G401 (cell line): ENCODE data around the gene SCART1. TPM values are rescaled to one million over a fixed set of nuclear protein-coding genes. Genes with fewer than 3 reads are reported as not detected.
"Not testable (repeated sequence)": the region's sequence is repeated elsewhere in the genome, so short reads cannot be mapped to it uniquely, and the experiment has no call there.

Source experiments
- DNase-seq: peaks from one replicate; pipeline ENCODE4 v3.0.0-alpha.2; 2015; ENCODE audit warnings: low spot score
- in situ Hi-C: cut with HindIII; loops from 2 replicates; pipeline ENCODE4 v1.10.0; 2016; ENCODE audit warnings: low sequenced_read_pairs, mixed read lengths
- total RNA-seq: library from RNA; depleted of rRNA; stranded (reverse); fragments of >200 nt; shearing (Covaris generic); gene quantifications from 2 replicates; pipeline ENCODE4 v1.2.3, GENCODE V29; 2014

The SCART1 gene
- total RNA-seq, 1 experiment from 2014 or later = 0.10 TPM

DNA sequence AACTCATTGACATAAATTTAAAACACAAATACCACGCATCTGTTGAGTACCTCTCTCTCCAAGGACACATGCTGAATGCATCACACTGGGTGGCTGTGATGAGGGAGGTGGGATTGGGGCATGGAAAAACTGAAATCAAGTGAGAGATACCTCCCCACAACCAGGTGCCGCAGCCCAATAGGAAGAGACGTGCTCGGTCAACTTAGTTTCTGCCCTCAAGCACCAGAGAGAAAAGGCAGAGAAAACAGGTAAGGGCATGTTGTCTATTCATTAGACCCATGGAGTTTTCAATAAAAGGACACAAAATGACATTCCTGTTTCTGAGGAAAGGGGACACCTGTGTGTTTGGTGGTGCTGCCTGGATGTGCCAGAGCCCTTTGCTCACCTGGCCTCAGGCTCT is 24.2 kb upstream of the SCART1 start:
- DNase-seq, in situ Hi-C loops: not testable (repeated sequence)

DNA sequence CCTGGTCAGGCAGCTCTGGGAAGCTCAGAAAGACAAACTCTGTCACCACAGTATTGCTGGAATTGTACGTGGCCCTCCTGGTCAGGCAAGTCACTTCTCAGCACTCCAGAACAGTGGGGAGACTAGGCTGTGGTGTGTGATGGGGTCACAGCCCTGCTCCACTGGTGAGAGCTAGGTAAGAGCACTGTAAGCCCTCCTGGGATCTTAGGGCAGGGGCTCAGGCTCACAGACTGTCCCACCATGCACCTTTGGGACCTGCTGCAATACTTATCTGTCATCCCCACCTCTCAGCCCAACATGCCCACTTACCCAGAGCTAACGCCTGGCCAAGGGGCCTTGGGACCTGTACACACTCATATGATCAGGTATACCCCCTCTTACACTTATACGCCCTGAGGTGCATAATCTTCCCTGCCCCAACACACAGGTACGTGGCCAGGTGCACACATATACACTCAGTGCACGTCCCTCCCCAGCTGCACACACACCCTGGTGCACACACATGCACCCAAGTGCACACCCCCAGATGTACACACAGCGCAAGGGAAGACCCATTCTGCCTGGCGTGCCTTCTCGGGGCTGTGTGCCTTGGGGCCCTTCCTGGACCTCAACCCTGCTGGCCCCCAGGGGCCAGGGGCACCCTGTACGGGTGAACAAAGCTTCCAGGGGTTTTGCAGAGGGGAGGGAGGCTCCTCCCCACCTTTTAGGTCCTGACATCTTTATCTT is 21.7 kb upstream of the SCART1 start:
- in situ Hi-C loops, DNase-seq: not testable (repeated sequence)

DNA sequence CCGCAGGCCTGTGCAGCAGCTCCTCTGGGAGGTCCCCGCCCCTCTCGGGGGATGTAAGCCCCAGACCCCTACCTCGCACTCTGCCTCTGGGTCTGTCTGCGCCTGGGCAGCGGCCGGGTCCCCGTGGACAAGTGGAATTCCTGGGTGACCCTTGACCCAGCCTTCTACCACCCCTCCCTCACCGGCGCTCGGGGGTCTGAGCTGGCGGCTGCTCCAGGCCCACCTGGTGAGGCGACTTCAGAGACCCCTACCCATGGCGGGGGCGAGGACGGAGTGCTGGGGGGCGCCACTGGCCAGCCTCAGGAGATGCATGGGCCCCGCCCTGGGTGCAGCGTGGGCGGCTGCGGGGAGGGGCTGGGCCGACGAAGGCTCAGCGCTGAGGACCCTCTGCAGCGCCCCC is 21.0 kb upstream of the SCART1 start:
- DNase-seq, in situ Hi-C loops: not testable (repeated sequence)

DNA sequence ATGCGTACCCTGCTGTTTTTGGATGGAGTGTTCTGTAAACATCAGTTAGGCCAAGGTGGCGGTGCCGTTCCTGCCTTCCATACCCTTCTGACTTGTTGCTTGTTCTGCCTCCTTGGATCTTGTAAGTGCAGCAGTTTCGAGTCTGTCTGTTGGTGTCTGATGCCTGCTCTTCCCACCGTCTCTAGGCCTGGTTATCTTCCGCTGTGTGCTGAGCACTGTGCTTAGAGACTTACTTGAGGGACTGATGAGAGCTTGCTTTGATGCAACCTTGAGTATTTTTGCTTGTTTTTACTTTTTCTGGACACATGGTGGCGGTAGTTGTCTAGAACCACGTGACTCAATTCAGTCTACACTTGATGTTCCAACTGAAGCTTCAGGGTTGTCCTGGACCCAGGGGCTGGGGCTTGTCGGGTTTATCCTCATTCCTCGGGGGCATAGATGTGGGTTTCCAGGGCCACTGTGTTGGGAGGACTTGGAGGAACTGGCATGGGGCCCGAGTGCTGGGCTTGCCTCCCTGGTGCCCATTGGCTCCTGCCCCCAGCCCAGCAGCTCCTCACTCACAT is 15.0 kb upstream of the SCART1 start:
- DNase-seq = peak; percentile 54
- in situ Hi-C loops = no loop called here

DNA sequence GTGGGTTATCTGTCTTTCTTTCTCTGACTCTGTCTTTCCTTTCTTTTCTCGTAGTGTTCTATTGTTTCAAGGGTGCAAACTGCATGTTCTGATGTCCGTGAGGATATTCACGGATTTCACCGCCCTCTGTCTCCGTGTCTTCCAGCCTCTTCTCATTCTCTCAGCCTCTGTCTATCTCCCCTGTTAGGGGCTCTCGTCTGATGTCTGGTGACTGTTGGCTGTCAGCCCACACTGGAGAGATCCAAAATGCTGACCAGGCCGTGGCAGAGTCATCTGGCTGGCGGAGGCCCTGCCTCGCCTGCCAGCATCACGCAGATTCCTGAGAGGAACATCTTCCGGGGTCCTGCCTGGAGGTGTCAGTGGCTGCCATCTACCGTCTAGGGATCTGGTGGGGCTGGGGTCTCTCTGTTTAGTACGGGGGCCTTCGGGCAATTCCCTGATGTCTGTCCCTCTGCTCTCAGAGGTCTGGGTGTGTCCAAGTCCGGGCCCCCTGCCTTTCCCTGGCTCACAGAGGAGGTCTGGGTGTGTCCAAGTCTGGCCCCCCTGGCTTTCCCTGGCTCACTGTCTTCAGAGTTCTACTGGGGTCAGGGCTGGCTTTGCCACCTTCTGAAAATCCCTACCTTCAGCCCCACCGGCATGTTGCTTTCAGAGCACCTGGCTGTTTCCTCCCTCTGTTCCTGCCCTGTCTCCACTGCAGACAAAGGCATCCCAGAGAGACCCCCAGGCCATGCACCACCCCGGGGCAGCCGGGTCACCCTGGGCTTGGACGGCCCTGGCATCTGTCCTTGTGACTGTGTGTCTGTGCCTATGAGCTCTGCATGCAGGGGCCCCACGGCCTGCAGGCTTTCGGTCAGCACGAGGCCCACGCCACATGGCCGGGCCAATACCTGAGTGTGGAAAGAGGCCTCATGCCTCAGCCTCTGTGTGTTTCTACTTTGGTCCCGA is 14.0 kb upstream of the SCART1 start:
- DNase-seq = peak; percentile 4
- in situ Hi-C loops = no loop called here

DNA sequence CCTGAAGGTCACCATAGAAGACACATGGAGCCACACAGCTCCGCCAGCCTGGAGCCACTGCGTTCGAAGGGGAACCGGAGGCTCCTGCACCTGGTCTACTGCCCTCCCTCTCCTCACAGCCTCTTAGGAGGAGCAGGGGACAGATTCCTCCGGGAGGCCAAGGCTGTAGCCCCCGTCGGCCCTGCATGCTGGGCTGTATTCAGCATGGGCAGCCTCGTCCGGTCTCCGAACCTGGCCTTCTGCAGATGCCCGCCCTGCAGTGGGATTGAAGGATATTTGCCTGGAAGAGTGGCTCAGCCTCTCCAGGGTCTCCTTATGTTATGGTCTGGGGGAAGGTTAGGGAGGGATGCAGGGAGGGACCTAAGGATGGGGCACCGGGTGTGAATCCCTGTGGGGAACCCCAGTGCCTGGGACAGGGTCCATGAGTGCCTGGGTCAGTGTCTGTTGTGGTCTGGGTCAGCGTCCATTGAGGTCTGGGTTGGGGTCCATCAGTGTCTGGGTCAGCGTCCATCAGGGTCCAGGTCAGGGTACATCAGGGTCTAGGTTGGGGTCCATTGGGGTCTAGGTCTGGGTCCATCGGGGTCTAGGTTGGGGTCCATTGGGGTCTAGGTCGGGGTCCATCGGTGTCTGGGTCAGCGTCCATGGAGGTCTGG is 13.0 kb upstream of the SCART1 start:
- in situ Hi-C loops = no loop called here
- DNase-seq = no peak

DNA sequence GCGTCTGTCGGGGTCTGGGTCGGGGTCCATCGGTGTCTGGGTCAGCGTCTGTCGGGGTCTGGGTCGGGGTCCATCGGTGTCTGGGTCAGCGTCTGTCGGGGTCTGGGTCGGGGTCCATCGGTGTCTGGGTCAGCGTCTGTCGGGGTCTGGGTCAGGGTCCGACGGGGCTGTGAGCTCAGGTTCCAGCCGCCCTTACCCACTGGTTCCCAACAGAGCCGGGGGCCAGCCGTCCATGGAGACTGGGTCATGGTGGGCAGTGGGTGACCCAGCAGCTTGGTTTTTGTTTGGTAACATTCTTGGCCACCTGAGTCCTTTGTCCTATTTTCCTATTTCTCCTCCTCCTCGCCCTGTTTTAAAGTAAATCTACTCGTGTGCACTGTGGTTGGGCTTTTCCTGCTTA is 12.4 kb upstream of the SCART1 start:
- in situ Hi-C loops, DNase-seq: not testable (repeated sequence)

DNA sequence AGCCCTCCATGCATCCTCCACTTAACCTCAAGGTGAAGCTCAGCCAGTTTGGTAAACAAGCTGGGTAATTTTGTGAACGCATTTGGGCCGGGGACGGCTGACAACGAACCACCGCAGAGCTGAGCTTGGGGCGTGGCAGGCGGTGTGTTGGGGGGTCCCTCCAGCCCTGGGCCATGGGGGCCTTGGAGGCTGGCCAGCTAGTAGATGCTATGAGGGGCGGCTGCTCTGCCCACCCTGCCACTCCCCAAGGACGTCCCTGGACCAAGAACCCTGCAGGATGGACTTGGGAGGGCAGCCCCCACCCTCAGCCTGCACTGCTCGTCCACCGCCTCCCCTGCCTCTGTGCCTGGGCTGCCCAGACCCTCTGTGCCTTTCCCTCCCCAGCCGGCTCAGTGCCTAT is 12.0 kb upstream of the SCART1 start:
- in situ Hi-C loops = no loop called here
- no peak for DNase-seq

DNA sequence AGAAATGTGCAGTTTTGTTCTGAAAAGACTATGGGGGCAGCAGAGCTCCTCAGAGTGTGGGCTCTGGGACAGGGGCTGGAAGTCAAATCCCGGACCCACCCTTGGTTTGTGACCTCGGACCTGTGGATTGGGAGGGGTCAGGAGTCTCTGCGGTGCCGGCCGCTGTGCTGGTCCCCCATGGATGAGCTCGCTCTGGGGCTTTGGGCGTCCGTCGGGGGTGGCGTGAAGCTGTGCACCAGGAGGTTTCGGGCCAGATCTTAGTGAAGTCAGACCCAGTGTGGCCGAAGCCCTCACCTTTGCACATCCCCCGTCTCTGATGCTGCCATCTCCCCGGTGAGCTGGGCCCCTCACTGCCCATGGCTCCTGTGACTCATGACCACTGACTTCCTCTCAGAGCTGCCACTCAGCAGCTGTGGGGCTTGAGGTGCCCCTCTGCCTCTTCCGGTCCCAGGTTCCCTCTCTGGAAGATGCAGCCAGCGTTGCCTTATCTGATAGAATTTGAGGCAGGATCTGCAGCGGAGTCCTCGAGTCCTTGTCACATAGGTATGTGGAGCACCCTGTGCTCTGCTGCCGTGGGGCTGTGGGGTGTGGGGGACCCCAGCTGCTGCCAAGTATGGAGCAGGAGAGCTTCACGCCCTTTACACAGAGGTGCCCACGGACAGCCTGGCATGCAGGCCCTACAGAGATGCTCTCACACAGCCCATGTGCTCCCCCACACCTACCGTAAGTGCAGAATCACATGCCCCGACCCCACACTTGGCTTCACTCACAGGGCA is 11.4 kb upstream of the SCART1 start:
- DNase-seq = no peak
- in situ Hi-C loops = no loop called here

DNA sequence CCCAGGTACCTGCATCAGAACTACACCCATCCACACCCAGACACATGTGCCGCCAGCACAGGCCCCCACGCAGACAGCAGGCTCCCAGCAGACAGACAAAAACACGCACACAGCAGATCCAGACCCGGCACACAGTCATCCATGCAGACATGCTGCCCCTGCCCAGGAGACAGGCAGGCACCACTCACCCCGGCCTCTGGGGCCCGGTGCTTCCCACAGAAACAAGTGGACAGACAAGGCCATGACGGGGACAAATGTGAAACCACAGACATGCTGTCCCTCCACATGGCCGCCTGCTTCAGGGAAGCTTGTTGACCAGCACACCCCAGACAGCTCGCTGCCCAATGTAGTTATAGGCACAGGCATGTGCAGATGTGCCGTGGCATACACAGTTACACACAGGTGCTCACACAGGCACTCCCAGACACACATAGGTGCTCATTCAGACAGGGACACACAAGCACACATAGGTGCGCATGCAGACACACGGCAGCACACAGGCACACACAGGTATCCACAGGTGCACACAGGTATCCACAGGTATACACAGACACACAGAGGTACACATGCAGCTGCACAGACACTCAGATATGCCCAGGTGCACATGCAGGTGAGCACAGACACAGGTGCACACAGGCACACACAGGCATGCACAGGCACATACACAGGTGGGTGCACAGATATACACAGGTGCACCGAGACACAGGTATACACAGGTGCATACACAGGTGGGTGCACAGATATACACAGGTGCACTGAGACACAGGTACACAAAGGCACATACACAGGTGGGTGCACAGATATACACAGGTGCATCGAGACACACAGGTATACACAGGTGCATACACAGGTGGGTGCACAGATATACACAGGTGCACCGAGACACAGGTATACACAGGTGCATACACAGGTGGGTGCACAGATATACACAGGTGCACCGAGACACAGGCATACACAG is 10.5 kb upstream of the SCART1 start:
- in situ Hi-C loops = no loop called here
- no peak for DNase-seq

DNA sequence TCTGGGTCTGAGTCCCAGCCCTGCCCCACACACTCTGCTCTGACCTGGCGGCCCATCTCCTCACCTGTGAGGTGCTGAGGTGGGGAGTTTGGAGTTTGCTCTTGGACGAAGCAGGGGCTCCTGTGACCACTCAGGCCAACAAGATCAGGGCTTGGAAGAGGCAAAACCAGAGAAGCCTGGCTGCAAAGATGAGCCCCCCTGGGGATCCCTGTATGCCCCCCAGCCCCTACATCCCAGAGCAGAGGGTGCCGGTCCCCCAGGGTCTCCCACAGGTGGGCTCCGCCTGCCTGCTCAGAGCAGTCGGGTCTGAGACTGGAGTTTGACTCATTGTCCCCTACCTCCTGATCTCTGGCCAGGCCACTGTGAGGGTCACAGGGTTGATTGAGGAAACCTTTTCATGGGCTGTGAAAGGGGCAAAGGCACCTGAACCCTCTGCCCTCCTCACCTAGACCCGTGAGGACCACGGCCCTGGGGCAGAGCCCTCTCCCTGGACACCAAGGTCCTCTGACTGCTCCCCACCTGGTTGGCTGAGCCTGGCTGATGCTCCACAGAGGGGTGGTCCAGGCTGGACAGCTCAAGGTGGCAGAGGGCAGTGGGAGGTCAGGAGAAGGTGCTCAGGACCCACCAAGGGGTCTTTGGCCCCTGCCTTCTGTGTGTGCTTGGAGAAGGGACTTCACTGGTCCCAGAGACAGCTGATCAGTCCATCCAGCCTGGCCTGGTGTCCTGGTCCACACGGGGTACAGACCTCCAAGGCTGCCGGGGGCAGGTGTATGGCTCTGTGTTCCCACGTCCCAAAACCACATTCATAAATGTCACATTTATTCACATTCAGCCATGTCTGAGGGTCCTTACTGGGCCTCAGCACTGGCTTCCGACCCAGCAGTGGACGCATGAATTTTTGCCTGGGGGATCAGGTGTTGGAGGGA is 9.1 kb upstream of the SCART1 start:
- in situ Hi-C loops = no loop called here
- DNase-seq = no peak

DNA sequence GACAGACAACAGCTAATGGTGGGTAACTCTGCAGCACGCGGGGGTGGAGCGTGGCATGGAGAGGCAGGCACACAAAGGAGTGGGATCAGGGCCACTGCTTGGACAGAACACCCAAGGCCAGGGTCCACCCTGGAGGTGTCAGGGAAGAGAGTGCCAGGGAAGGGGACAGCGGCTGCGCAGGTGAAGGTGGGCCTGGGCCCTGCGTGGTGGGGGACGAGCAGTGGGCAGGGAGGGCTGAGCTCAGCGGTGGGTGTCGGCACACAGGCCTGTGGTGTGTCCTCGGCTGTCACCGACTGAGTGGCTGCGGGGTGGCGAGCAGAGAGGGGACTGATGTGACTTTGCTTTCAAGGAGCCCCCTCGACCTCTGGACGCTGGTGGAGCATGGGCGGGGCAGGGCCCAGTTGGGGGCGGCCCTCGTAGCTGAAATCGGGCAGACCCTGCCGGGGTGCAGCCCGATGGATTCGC is 8.4 kb upstream of the SCART1 start:
- in situ Hi-C loops = no loop called here
- no peak for DNase-seq

DNA sequence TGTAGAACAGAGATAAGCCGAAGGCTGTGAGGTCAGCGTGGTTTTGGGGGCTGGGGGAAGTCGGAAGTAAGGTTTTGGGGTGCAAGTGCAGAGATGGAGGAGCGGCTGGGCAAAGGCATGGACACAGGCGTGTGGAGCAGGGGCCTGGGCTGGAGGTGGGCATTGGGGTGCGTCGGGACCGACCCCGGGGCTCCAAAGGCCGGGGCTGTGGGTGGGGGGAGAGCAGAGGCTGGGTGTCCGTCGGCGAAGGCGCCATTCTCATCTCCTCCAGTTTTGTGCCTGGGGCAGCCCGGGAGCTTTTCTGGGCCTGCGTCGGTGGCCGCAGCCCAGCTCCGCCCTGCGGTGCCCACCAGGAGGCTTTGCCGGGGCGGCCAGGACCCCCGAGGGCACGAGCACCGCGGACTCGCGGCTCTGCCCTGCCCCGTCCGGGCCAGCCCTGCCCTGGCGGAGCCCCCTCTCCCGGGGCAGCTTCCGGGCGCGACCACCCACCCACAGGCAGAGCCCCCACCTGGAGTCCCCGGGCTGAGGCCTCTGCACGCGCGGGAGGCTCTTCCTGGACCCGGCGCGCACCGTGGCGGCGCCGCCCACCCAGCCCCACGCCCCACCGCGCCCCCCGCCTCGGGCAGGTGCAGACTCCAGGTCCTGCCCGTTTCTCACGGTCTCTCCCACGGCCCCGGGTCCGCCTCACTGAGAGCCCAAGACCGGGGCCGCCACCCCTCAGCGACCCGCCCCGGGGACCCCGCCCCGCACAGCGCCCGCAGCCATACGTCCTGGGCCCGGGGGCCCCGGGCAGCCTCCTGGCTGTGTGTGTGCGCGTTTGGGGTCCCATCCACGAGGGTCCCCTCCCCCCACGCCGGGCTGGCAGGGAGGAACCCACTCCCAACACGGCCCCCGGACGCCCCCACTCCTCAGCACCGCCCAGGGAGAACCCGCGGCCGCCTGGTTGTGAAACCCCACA is 7.7 kb upstream of the SCART1 start:
- in situ Hi-C loops = no loop called here
- no peak for DNase-seq

DNA sequence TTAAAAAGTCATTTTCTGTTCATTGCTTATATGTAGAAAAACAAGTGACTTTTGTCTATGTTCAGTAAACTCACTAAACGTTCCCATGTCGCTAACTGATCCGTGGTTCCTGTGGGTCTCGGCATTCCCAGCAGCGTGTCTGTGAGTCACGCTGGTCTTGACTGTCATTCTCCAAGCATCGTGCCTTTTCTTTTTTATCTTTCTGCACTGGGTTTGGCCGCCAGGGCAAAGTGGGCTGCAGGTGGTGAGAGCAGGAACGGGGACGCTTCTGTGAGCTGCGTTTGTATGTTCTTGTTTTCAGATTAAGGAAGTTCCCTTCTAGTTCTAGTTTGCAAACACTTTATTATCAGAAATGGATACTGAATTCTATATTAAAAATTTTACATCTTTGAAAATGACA is 6.8 kb upstream of the SCART1 start:
- in situ Hi-C loops = no loop called here
- no peak for DNase-seq

DNA sequence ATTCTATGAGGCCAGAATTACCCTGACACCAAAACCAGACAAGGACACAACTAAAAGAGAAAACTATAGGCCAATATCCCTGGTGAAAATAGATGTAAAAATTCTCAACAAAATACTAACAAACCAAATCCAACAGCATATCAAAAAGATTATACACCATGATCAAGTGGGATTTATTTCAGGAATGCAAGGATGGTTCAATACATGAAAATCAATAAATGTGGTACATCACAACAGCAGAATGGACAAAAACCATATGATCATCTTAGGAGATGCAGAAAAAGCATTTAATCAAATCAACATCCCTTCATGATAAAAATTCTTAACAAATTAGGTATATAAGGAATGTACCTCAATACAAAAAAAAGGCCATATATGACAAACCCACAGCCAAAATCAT is 5.6 kb upstream of the SCART1 start:
- no peak for DNase-seq
- in situ Hi-C loops = no loop called here

DNA sequence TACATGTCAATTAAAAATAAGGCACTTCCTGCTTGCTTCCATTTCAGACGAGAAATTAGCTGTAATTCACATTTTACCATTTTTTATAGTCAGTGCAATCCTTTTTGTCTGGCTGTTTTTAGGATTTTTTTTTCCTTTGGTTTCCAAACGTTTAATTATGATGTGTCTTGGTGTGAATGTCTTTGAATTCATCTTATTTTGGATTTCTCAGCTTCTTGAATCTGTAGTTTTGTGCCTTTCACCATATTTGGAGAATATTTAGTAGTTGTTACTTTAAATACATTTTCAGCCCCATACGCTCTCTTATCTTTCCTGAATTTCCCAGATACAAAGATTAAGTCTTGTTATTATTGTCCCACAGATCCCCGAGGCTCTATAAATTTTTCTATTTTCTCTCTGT is 2.4 kb upstream of the SCART1 start:
- DNase-seq = no peak
- in situ Hi-C loops = no loop called here
